B cell (primary cell): ENCODE measurements around the gene JAG2. TPM values are rescaled to one million over a fixed set of nuclear protein-coding genes. Genes with fewer than 3 reads are reported as not detected.

ENCODE experiments used
- ATAC-seq: fragments of 200-7000 bp; cut with Tn5 transposase; one replicate; pipeline ENCODE4 v1.10.0; 2021; ENCODE audit warnings: low read depth, mild to moderate bottlenecking, moderate number of reproducible peaks, moderate library complexity
- CTCF ChIA-PET: fragments of 350-600 bp; sonication (Branson Sonifier 250); formaldehyde crosslinking; loops from one replicate; lab custom pipeline; 2021; ENCODE audit warnings: antibody characterized with exemption, inconsistent platforms; lab: Charles Lee
- POLR2A ChIA-PET: fragments of 350-600 bp; sonication (Branson Sonifier 250); formaldehyde crosslinking; loops from one replicate; lab custom pipeline; 2021; ENCODE audit warnings: antibody characterized with exemption; lab: Charles Lee
- DNase-seq: peaks from one replicate; pipeline ENCODE4 v3.0.0; 2013
- H2AFZ ChIP-seq: 2 replicates; pipeline ENCODE4 v1.6.1; 2012; ENCODE audit warnings: mild to moderate bottlenecking, low read depth, low read length; ENCODE audit not compliant: insufficient read depth, poor library complexity, severe bottlenecking
- H3K27ac ChIP-seq, 2 donors: 1 replicate in 1 of 2; 2 replicates in 1 of 2; pipeline ENCODE4 v1.5.1; 2012 to 2013; ENCODE audit warnings: low read length in 2 of 2, mild to moderate bottlenecking in 2 of 2, moderate library complexity in 1 of 2
- H3K27me3 ChIP-seq, 4 experiments: fragments of 200-600 bp in 1 of 4; sonication (generic) in 1 of 4; replicated peaks in 1 of 4; 1 replicate in 2 of 4; 2 replicates in 2 of 4; pipeline versions ENCODE4 v1.6.1 to v1.7.0; 2013 to 2016; ENCODE audit warnings: low read length in 3 of 4, mild to moderate bottlenecking in 2 of 4, mixed read lengths in 1 of 4, moderate library complexity in 1 of 4; ENCODE audit not compliant: insufficient read depth in 4 of 4, control insufficient read depth in 3 of 4; ENCODE audit errors: control extremely low read depth in 1 of 4
- H3K36me3 ChIP-seq, 2 experiments: replicated peaks in 1 of 2; 1 replicate in 1 of 2; 2 replicates in 1 of 2; pipeline versions ENCODE4 v1.6.1 to v1.7.1; 2013; ENCODE audit warnings: low read length in 1 of 2; ENCODE audit not compliant: insufficient read depth in 2 of 2, control insufficient read depth in 1 of 2; ENCODE audit errors: control extremely low read depth in 1 of 2, extremely low read depth in 1 of 2
- H3K4me1 ChIP-seq, 2 donors: fragments of 200-600 bp in 1 of 2; sonication (generic) in 1 of 2; 1 replicate in 1 of 2; 2 replicates in 1 of 2; pipeline versions ENCODE4 v1.5.1 to v1.6.1; 2013 to 2017; ENCODE audit warnings: low read length in 2 of 2; ENCODE audit not compliant: control insufficient read depth in 2 of 2, insufficient read depth in 2 of 2
- H3K4me2 ChIP-seq: replicated peaks from 2 replicates; pipeline ENCODE3; 2012; ENCODE audit warnings: mild to moderate bottlenecking, low read depth, low read length; ENCODE audit not compliant: poor library complexity, severe bottlenecking
- H3K4me3 ChIP-seq, 5 experiments: fragments of 200-600 bp in 1 of 5; sonication (generic) in 1 of 5; 1 replicate in 3 of 5; 2 replicates in 2 of 5; pipeline versions ENCODE4 v1.5.1 to v1.7.0; 2011 to 2016; ENCODE audit warnings: low read length in 4 of 5, mild to moderate bottlenecking in 4 of 5, low read depth in 2 of 5, control low read depth in 1 of 5, moderate library complexity in 1 of 5; ENCODE audit not compliant: insufficient read depth in 1 of 5; ENCODE audit errors: control extremely low read depth in 1 of 5, extremely low read depth in 1 of 5
- H3K79me2 ChIP-seq: fragments of 200-600 bp; sonication (generic); one replicate; pipeline ENCODE4 v1.6.0; 2016; ENCODE audit warnings: low read length; ENCODE audit not compliant: control insufficient read depth, insufficient read depth
- H3K9ac ChIP-seq: fragments of 200-600 bp; sonication (generic); 2 replicates; pipeline ENCODE4 v1.6.1; 2017; ENCODE audit warnings: mild to moderate bottlenecking, low read length, moderate library complexity
- H3K9me3 ChIP-seq, 3 donors: one replicate each; pipeline versions ENCODE4 v1.6.1 to v1.7.1; 2013; ENCODE audit warnings: low read length in 2 of 3; ENCODE audit not compliant: control insufficient read depth in 2 of 3, insufficient read depth in 1 of 3; ENCODE audit errors: control extremely low read depth in 1 of 3
- H4K20me1 ChIP-seq: 2 replicates; pipeline ENCODE4 v1.6.0; 2012; ENCODE audit warnings: mild to moderate bottlenecking, low read length; ENCODE audit not compliant: insufficient read depth, control insufficient read depth, poor library complexity, severe bottlenecking
- H3K27ac Mint-ChIP-seq: one replicate; pipeline ENCODE4 v1.8.0; 2021; ENCODE audit warnings: mixed read lengths
- H3K27me3 Mint-ChIP-seq: one replicate; pipeline ENCODE4 v1.8.0; 2021; ENCODE audit warnings: mixed read lengths
- H3K4me1 Mint-ChIP-seq: one replicate; pipeline ENCODE4 v1.8.0; 2021; ENCODE audit warnings: mixed read lengths
- H3K4me3 Mint-ChIP-seq: one replicate; pipeline ENCODE4 v1.8.0; 2021; ENCODE audit warnings: mixed read lengths
- H3K9me3 Mint-ChIP-seq: one replicate; pipeline ENCODE4 v1.8.0; 2022; ENCODE audit warnings: mixed read lengths; ENCODE audit not compliant: insufficient read depth
- EZH2 ChIP-seq: IDR thresholded peaks from 2 replicates; pipeline ENCODE4 v1.6.1; 2012; ENCODE audit warnings: borderline replicate concordance, low read depth, mild to moderate bottlenecking, moderate library complexity, low read length; ENCODE audit not compliant: insufficient read depth, poor library complexity, severe bottlenecking
- WGBS: methylation state at CpG from one replicate; pipeline ENCODE4 v1.1.5; 2013; ENCODE audit warnings: missing lambda C conversion rate; ENCODE audit not compliant: insufficient coverage; 5-methylcytosine and 5-hydroxymethylcytosine counted together
- intact Hi-C: fragments of 100-400 bp; cut with micrococcal nuclease; formaldehyde crosslinking; loops from one replicate; pipeline ENCODE4 v1.10.0; 2022
- polyA plus RNA-seq: library from polyadenylated mRNA; depleted of rRNA; stranded (reverse); fragments of >200 nt; gene quantifications from 2 replicates; pipeline ENCODE4 v1.2.3, GENCODE V29; 2012
- total RNA-seq, 2 donors: library from RNA; stranded (reverse); fragments of 120-200 nt in 1 of 2; gene quantifications; 1 replicate in 1 of 2; 2 replicates in 1 of 2; pipeline versions ENCODE4 v1.2.3 to v1.2.4, GENCODE V29; 2013 to 2022
- TF ChIP-seq, protein P1 (sequence below): fragments of 200-600 bp; IDR thresholded peaks from one replicate; pipeline ENCODE4 v1.8.0; 2022; ENCODE audit warnings: antibody characterized with exemption, mild to moderate bottlenecking

The JAG2 gene
- total and polyA plus RNA-seq, 2 donors (not counting 1 experiment from before 2014, with no cell fraction given): 0.27 to 0.34 TPM

GRCh38 chr14:105117710-105118385, 50.7 kb downstream of the JAG2 start:
- H2AFZ ChIP-seq: no peak overlapping the region
- intact Hi-C loops: no loop called here
- CTCF ChIA-PET: no interaction called here
- 91% methylated on average over 5 of the region's 7 CpGs for WGBS
- H3K9me3 ChIP-seq: peaks cover 0 to 18% (median 12%) of the 10 kb centered on the region in 3 donors
- Mint-ChIP-seq H3K9me3 (peaks cover 10% of the 10 kb centered on the region), H3K27ac (no peak overlapping the region), H3K4me3 (no peak overlapping the region), H3K4me1 (no peaks in the 10 kb centered on the region), H3K27me3 (peaks cover 39% of the 10 kb centered on the region)
- no peak overlapping the region for H3K4me2 ChIP-seq
- H4K20me1 ChIP-seq: no peaks in the 10 kb centered on the region
- ATAC-seq: no peak
- no peaks in the 10 kb centered on the region for H3K36me3 ChIP-seq
- no peak for DNase-seq
- H3K27ac ChIP-seq: no peak overlapping the region
- POLR2A ChIA-PET: no interaction called here
- H3K27me3 ChIP-seq: peaks cover 0 to 6% (median 3%) of the 10 kb centered on the region in 4 experiments
- H3K79me2 ChIP-seq: no peaks in the 10 kb centered on the region
- H3K9ac ChIP-seq: no peak overlapping the region
- H3K4me1 ChIP-seq: no peaks in the 10 kb centered on the region
- TF ChIP-seq, protein P1, sequence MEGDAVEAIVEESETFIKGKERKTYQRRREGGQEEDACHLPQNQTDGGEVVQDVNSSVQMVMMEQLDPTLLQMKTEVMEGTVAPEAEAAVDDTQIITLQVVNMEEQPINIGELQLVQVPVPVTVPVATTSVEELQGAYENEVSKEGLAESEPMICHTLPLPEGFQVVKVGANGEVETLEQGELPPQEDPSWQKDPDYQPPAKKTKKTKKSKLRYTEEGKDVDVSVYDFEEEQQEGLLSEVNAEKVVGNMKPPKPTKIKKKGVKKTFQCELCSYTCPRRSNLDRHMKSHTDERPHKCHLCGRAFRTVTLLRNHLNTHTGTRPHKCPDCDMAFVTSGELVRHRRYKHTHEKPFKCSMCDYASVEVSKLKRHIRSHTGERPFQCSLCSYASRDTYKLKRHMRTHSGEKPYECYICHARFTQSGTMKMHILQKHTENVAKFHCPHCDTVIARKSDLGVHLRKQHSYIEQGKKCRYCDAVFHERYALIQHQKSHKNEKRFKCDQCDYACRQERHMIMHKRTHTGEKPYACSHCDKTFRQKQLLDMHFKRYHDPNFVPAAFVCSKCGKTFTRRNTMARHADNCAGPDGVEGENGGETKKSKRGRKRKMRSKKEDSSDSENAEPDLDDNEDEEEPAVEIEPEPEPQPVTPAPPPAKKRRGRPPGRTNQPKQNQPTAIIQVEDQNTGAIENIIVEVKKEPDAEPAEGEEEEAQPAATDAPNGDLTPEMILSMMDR: no peak
- TF ChIP-seq EZH2: no peak
- H3K4me3 ChIP-seq: no peak overlapping the region

DNA sequence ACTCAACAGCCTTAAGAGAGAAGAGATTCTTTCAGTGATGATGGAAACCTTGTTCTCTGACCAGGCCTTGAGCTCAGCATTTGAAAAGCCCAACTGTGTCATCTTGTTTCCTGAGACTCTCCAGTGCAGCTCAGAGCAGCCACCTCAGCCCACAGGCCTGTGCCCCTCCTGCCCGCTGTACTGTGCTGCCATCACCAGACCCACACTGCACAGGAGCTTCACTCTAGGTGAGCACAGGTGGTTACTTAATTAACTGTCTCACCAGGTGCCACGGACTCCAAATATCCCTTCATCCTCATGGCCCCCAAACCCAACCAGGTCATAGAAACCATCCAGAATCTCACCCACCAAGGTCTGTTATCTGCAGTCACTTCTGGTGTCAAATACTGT, 51.3 kb downstream of the JAG2 start:
- no peaks in the 10 kb centered on the region for H3K36me3 ChIP-seq
- ChIA-PET CTCF (no interaction called here), POLR2A (no interaction called here)
- no peak overlapping the region for H3K27ac ChIP-seq
- H3K4me3 ChIP-seq: no peak overlapping the region
- peaks cover 10% of the 10 kb centered on the region for H3K9me3 Mint-ChIP-seq
- H3K9ac ChIP-seq: no peak overlapping the region
- H3K27ac Mint-ChIP-seq: no peak overlapping the region
- no peak overlapping the region for H3K4me3 Mint-ChIP-seq
- H3K27me3 ChIP-seq: peaks cover 0 to 6% (median 3%) of the 10 kb centered on the region in 4 experiments
- H3K9me3 ChIP-seq: peaks cover 0 to 18% (median 12%) of the 10 kb centered on the region in 3 donors
- DNase-seq (no peak), ATAC-seq (no peak)
- no peak overlapping the region for H2AFZ ChIP-seq
- WGBS: 86% methylated on average over 1 of the region's 2 CpGs
- peaks cover 38% of the 10 kb centered on the region for H3K27me3 Mint-ChIP-seq
- no peaks in the 10 kb centered on the region for H4K20me1 ChIP-seq
- no peaks in the 10 kb centered on the region for H3K4me1 Mint-ChIP-seq
- intact Hi-C loops: no loop called here
- TF ChIP-seq EZH2: no peak
- TF ChIP-seq, protein P1: no peak
- no peaks in the 10 kb centered on the region for H3K79me2 ChIP-seq
- no peak overlapping the region for H3K4me2 ChIP-seq
- no peaks in the 10 kb centered on the region for H3K4me1 ChIP-seq
